NT2/D1 (cell line): ENCODE data around the gene BTG2.

Experiments used
- DNase-seq: peaks from one replicate; pipeline ENCODE4 v3.0.0-alpha.2; 2011; ENCODE audit warnings: low read depth, low spot score
- H3K27me3 ChIP-seq: 2 replicates; pipeline ENCODE4 v1.6.0; 2011; ENCODE audit warnings: mild to moderate bottlenecking; ENCODE audit not compliant: insufficient read length, insufficient read depth
- H3K36me3 ChIP-seq: 2 replicates; pipeline ENCODE4 v1.6.1; 2011; ENCODE audit warnings: mild to moderate bottlenecking, low read length, mixed read lengths; ENCODE audit not compliant: insufficient read depth, insufficient read length
- H3K4me1 ChIP-seq: 2 replicates; pipeline ENCODE4 v1.5.1; 2011; ENCODE audit not compliant: insufficient read depth, insufficient read length
- H3K4me3 ChIP-seq: 2 replicates; pipeline ENCODE4 v1.5.1; 2011; ENCODE audit warnings: low read depth; ENCODE audit not compliant: insufficient read length
- H3K9ac ChIP-seq: 2 replicates; pipeline ENCODE4 v1.6.0; 2011; ENCODE audit warnings: low read depth; ENCODE audit not compliant: insufficient read length
- H3K9me3 ChIP-seq: 2 replicates; pipeline ENCODE4 v1.5.1; 2011; ENCODE audit warnings: mild to moderate bottlenecking, low read length; ENCODE audit not compliant: insufficient read depth
- SUZ12 ChIP-seq: IDR thresholded peaks from 2 replicates; pipeline ENCODE4 v1.6.1; 2011; ENCODE audit not compliant: insufficient read length, insufficient read depth; ENCODE audit errors: extremely low read depth
- YY1 ChIP-seq: IDR thresholded peaks from 2 replicates; pipeline ENCODE4 v1.6.1; 2011; ENCODE audit not compliant: insufficient read length, insufficient read depth
- ZNF274 ChIP-seq: IDR thresholded peaks from 2 replicates; pipeline ENCODE4 v1.6.1; 2011; ENCODE audit warnings: mild to moderate bottlenecking, low read depth, low read length

Gene BTG2

DNA sequence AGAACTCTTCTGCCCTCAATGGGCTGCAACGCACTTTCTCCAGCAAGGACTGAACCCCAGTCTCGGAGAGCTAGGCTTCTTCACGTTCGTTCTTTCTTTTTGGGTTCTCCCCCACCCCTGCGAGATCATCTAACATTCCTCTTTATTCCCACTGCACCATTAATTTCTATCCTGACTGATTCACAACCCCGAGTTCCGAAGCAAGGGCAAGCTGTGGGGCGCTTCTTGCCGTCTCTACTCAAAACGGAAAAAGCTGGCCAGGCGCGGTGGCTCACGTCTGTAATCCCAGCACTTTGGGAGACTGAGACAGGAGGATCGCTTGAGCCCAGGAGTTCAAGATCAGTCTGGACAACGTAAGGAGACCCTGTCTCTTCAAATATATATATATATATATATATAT lies 37.4 kb upstream of the BTG2 start:
- Histone ChIP-seq H3K27me3 (peaks cover 14% of the 10 kb centered on the region), H3K4me1 (peaks cover 4% of the 10 kb centered on the region), H3K9me3 (no peaks in the 10 kb centered on the region), H3K36me3 (no peaks in the 10 kb centered on the region), H3K4me3 (no peak overlapping the region), H3K9ac (peak overlapping the region; percentile 74)
- no peak for DNase-seq
- no peak for TF ChIP-seq SUZ12
- TF ChIP-seq ZNF274, result no peak
- TF ChIP-seq YY1, result no peak

GRCh38 chr1:203268901-203269653 lies 36.2 kb upstream of the BTG2 start:
- Histone ChIP-seq H3K27me3 (peaks cover 22% of the 10 kb centered on the region), H3K4me1 (peaks cover 11% of the 10 kb centered on the region), H3K36me3 (no peaks in the 10 kb centered on the region), H3K9ac (peak overlapping the region; percentile 22), H3K9me3 (no peaks in the 10 kb centered on the region), H3K4me3 (no peak overlapping the region)
- DNase-seq, result peak; percentile 76
- TF ChIP-seq SUZ12 (no peak), YY1 (no peak), ZNF274 (no peak)

DNA sequence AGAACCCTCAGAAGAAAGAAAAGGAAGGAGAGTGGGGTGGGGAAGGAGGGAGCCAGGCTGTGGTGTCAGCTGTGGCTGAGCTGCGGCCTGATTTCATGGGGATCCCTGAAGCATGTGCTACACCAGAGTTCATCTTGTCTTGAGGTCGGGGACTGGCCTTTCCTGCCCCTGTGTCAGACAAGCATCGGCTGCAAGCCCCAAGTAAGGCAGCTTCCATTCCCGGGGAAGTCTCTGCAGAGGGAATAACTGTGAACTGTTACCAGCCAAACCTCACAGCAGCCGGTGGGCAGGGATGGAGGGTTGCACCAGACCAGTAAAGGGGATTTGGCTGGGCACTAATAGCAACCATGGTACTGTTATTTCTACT lies 35.7 kb upstream of the BTG2 start:
- Histone ChIP-seq H3K4me3 (no peak overlapping the region), H3K9me3 (no peaks in the 10 kb centered on the region), H3K4me1 (peaks cover 11% of the 10 kb centered on the region), H3K9ac (peak overlapping the region; percentile 22), H3K27me3 (peaks cover 27% of the 10 kb centered on the region), H3K36me3 (no peaks in the 10 kb centered on the region)
- DNase-seq, result no peak
- TF ChIP-seq YY1 (no peak), SUZ12 (no peak), ZNF274 (no peak)

- Histone ChIP-seq H3K4me3 (no peak overlapping the region), H3K4me1 (peaks cover 11% of the 10 kb centered on the region), H3K27me3 (peaks cover 32% of the 10 kb centered on the region), H3K9ac (no peak overlapping the region), H3K36me3 (no peaks in the 10 kb centered on the region), H3K9me3 (no peaks in the 10 kb centered on the region)
- TF ChIP-seq SUZ12 (no peak), YY1 (no peak), ZNF274 (no peak)
- DNase-seq, result no peak
Observed at GRCh38 chr1:203270448-203270847, 34.9 kb upstream of the BTG2 start.

- peak; percentile 80 for TF ChIP-seq YY1
- no peak for TF ChIP-seq ZNF274
- TF ChIP-seq SUZ12, result no peak
- no peak for DNase-seq
- H3K36me3 ChIP-seq, result no peaks in the 10 kb centered on the region
- H3K9ac ChIP-seq, result no peak overlapping the region
- H3K9me3 ChIP-seq, result no peaks in the 10 kb centered on the region
- peaks cover 11% of the 10 kb centered on the region for H3K4me1 ChIP-seq
- no peak overlapping the region for H3K4me3 ChIP-seq
- peaks cover 32% of the 10 kb centered on the region for H3K27me3 ChIP-seq
Observed at GRCh38 chr1:203271018-203271743, 34.1 kb upstream of the BTG2 start.

- H3K9me3 ChIP-seq, result no peaks in the 10 kb centered on the region
- no peak overlapping the region for H3K9ac ChIP-seq
- no peak for TF ChIP-seq YY1
- TF ChIP-seq SUZ12, result no peak
- H3K4me1 ChIP-seq, result peaks cover 11% of the 10 kb centered on the region
- no peaks in the 10 kb centered on the region for H3K36me3 ChIP-seq
- H3K4me3 ChIP-seq, result no peak overlapping the region
- no peak for DNase-seq
- H3K27me3 ChIP-seq, result peaks cover 40% of the 10 kb centered on the region
Observed at GRCh38 chr1:203271962-203272632, 33.2 kb upstream of the BTG2 start.

DNA sequence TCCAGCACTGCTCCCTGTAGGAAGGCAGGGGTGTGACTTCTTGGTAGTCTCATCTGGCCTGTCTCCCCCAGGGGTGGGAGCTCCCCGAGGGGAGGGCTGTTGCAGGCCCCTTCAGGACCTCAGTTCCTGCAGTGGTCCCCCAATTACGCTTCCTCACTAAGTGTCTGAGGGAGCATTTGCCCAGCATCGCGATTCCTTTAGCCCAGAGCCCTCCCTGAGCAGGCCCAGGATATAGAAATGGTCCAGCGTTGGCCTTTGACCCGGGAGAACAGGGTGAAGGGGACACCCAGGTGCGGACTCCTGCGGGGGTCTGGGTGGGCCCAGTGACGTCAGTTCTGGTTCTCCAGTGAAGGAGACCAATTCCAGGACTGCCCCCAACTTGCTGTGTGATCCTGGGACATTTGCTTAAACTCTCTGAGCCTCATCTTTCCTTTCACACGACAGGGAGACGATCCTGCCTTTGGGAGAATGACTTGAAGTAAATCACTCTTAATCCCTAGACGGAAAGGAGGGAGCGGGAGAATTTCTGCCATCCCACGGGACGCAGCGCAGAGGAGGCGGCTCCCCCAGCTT lies 32.6 kb upstream of the BTG2 start:
- no peak for TF ChIP-seq ZNF274
- no peak for TF ChIP-seq SUZ12
- no peak for TF ChIP-seq YY1
- peak overlapping the region; percentile 33 for H3K9ac ChIP-seq

More for the DNA sequence above, 32.6 kb upstream of the BTG2 start:
- Histone ChIP-seq H3K4me1 (peaks cover 13% of the 10 kb centered on the region), H3K36me3 (no peaks in the 10 kb centered on the region), H3K27me3 (peaks cover 41% of the 10 kb centered on the region), H3K9me3 (no peaks in the 10 kb centered on the region), H3K4me3 (peak overlapping the region; percentile 41)
- no peak for DNase-seq
